ENCODE data around the gene CPLX1.

Gene CPLX1

GRCh38 chr4:831483-831805 is 5.5 kb upstream of the CPLX1 start:
- no peak for DNase-seq

GRCh38 chr4:830601-831482 is 4.9 kb upstream of the CPLX1 start:
- no peak for DNase-seq

- no peak for DNase-seq
Measured at GRCh38 chr4:829761-830600, 4.1 kb upstream of the CPLX1 start.

GRCh38 chr4:829291-829690 is 3.4 kb upstream of the CPLX1 start:
- DNase-seq: no peak

- DNase-seq: no peak
Measured at GRCh38 chr4:828641-829271, 2.8 kb upstream of the CPLX1 start.

GRCh38 chr4:827209-828081 is 1.5 kb upstream of the CPLX1 start:
- no peak for DNase-seq

- DNase-seq: no peak
Measured at GRCh38 chr4:826508-827208, 729 bp upstream of the CPLX1 start.

- DNase-seq: peak in 1 of 2 donors; percentile 19
Measured at GRCh38 chr4:825063-825970, 612 bp downstream of the CPLX1 start.

GRCh38 chr4:824461-825062 is 1.4 kb downstream of the CPLX1 start:
- no peak for DNase-seq

- DNase-seq: no peak
Measured at GRCh38 chr4:823761-824460, 2.0 kb downstream of the CPLX1 start.

GRCh38 chr4:823176-823760 is 2.7 kb downstream of the CPLX1 start:
- no peak for DNase-seq

- no peak for DNase-seq
Measured at GRCh38 chr4:822361-823175, 3.4 kb downstream of the CPLX1 start.

GRCh38 chr4:821631-822030 is 4.3 kb downstream of the CPLX1 start:
- no peak for DNase-seq

- no peak for DNase-seq
Measured at GRCh38 chr4:821181-821591, 4.7 kb downstream of the CPLX1 start.

GRCh38 chr4:820230-821172 is 5.4 kb downstream of the CPLX1 start:
- DNase-seq: no peak

GRCh38 chr4:819401-820229 is 6.3 kb downstream of the CPLX1 start:
- no peak for DNase-seq

All from activated CD4-positive, alpha-beta T cell treated with anti-CD3 and anti-CD28 coated beads for 4 hours (primary cell).